GM10266 (cell line): ENCODE results near the gene TPX2.

Experiments used
- DNase-seq: peaks from one replicate; pipeline ENCODE4 v3.0.0; 2012; ENCODE audit errors: extremely low spot score
- CTCF ChIP-seq: IDR thresholded peaks from 2 replicates; pipeline ENCODE4 v1.5.1; 2012; ENCODE audit warnings: mild to moderate bottlenecking, low read depth; ENCODE audit not compliant: control insufficient read depth, insufficient read depth; ENCODE audit errors: missing control alignments

Gene TPX2

GRCh38 chr20:31839782-31840487 is 100.8 kb downstream of the TPX2 start:
- TF ChIP-seq CTCF: no peak
- no peak for DNase-seq

- no peak for TF ChIP-seq CTCF
- DNase-seq: no peak
Observed at GRCh38 chr20:31840906-31841816, 102.1 kb downstream of the TPX2 start.

- no peak for DNase-seq
- TF ChIP-seq CTCF: no peak
Observed at GRCh38 chr20:31841928-31842327, 102.8 kb downstream of the TPX2 start.

GRCh38 chr20:31842471-31843157 is 103.5 kb downstream of the TPX2 start:
- no peak for DNase-seq

GRCh38 chr20:31843288-31843687 is 104.2 kb downstream of the TPX2 start:
- no peak for TF ChIP-seq CTCF
- DNase-seq: no peak

More at GRCh38 chr20:31842471-31843157, 103.5 kb downstream of the TPX2 start:
- TF ChIP-seq CTCF: no peak

GRCh38 chr20:31843881-31844280 is 104.8 kb downstream of the TPX2 start:
- no peak for TF ChIP-seq CTCF
- no peak for DNase-seq
